Transverse colon (tissue), 4 donors: ENCODE measurements around the gene SMAP1.

Experiments used
- POLR2AphosphoS5 ChIP-seq, 3 donors: sonication (generic); formaldehyde crosslinking; IDR thresholded peaks; one replicate each; pipeline ENCODE4 v1.6.1; 2016; ENCODE audit warnings: antibody characterized with exemption in 3 of 3
- TF ChIP-seq, protein P1 (sequence below), 5 experiments: fragments of 200-600 bp in 3 of 5; fragments of 450-650 bp in 2 of 5; sonication (generic) in 3 of 5; IDR thresholded peaks; 1 replicate in 2 of 5; 2 replicates in 3 of 5; pipeline ENCODE4 v1.5.1; 2016 to 2017; ENCODE audit warnings: antibody characterized with exemption in 5 of 5, inconsistent platforms in 3 of 5, mild to moderate bottlenecking in 2 of 5, moderate library complexity in 1 of 5

DNA sequence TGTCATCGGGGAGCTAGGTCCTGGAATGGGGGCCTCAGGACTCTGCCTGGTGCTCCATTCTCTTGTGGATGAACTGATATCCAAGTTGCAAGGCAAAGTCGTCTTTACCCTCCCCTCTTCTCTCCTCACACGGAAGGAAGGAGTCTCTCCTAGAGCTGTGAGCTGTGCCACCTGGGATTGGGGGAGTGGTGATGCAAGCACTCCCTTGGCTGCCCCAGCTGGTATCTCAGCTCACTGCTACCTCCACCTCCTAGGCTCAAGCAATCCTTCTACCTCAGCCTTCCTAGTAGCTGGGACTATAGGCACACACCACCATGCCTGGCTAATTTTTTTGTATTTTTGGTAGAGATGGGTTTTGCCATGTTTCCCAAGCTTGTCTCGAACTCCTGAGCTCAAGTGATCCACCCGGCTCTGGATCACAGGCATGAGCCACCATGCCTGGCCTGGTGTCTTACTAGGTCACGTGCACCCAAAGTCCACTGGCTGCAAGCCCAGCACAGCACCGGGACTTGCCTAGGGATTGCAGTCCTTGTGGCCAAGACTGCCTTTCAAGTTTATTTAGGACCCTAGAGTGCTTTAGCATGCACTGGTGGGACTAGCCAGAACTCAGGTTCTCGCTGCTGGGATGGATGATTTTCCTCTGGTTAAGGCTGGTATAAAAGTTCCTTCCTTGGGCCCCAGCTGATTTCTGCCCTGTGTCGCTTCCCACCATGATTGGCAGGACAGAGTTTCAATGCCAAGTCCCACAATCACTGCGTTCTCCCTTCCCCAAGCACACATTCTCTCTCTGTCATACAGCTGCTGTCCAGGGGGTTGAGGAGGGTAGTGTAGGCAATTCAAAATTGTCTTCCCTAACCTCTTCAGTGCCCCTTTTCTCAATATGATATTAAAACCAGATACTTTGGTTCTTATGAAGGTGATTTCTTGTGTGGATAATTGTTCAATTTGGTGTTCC is 33.5 kb downstream of the SMAP1 start:
- TF ChIP-seq, protein P1, sequence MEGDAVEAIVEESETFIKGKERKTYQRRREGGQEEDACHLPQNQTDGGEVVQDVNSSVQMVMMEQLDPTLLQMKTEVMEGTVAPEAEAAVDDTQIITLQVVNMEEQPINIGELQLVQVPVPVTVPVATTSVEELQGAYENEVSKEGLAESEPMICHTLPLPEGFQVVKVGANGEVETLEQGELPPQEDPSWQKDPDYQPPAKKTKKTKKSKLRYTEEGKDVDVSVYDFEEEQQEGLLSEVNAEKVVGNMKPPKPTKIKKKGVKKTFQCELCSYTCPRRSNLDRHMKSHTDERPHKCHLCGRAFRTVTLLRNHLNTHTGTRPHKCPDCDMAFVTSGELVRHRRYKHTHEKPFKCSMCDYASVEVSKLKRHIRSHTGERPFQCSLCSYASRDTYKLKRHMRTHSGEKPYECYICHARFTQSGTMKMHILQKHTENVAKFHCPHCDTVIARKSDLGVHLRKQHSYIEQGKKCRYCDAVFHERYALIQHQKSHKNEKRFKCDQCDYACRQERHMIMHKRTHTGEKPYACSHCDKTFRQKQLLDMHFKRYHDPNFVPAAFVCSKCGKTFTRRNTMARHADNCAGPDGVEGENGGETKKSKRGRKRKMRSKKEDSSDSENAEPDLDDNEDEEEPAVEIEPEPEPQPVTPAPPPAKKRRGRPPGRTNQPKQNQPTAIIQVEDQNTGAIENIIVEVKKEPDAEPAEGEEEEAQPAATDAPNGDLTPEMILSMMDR (IDR thresholded peaks at IDR 0.05): no peak
- TF ChIP-seq POLR2AphosphoS5 (IDR thresholded peaks at IDR 0.05): no peak
